ENCODE results near the gene SLC37A1.

SLC37A1 gene

GRCh38 chr21:42607525-42608102 lies 94.0 kb downstream of the SLC37A1 start:
- no peak for TF ChIP-seq GABPA (IDR thresholded peaks at IDR 0.05; ENCODE audit: low read depth)
- Histone ChIP-seq H3K27me3 (ENCODE audit: insufficient read depth, poor library complexity, severe bottlenecking) (no peaks in the 10 kb centered on the region), H3K27ac (replicated peaks) (no peak overlapping the region), H3K4me3 (replicated peaks; ENCODE audit: insufficient read depth, low read length) (no peak overlapping the region)
- no peak for DNase-seq (ENCODE audit: low read depth in 1 of 2, low spot score in 1 of 2)

DNA sequence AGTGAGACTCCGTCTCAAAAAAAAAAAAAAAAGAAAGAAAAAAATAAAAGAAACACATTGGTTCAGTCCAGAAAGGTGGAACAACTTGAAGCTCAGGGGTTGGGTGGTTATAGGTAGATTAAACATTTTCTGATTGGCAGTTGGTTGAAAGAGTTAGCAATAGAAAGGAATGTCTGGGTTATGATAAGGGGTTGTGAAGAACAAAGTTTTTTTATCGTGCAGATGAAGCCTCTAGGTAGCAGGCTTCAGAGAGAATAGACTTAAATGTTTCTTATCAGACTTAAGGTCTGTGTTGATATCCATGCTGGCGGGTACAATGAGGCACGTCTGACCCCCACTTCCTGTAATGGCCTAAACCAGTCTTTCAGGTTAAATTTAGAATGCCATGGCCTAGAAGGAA lies 94.8 kb downstream of the SLC37A1 start:
- TF ChIP-seq POLR2AphosphoS5 (IDR thresholded peaks at IDR 0.05; ENCODE audit: low read depth) (no peak), GABPA (IDR thresholded peaks at IDR 0.05; ENCODE audit: low read depth) (no peak)
- H3K27me3 ChIP-seq (ENCODE audit: insufficient read depth, poor library complexity, severe bottlenecking): no peaks in the 10 kb centered on the region
- H3K27ac ChIP-seq (replicated peaks): no peak overlapping the region
- no peak overlapping the region for H3K4me3 ChIP-seq (replicated peaks; ENCODE audit: insufficient read depth, low read length)
- no peak for DNase-seq (ENCODE audit: low read depth in 1 of 2, low spot score in 1 of 2)

DNA sequence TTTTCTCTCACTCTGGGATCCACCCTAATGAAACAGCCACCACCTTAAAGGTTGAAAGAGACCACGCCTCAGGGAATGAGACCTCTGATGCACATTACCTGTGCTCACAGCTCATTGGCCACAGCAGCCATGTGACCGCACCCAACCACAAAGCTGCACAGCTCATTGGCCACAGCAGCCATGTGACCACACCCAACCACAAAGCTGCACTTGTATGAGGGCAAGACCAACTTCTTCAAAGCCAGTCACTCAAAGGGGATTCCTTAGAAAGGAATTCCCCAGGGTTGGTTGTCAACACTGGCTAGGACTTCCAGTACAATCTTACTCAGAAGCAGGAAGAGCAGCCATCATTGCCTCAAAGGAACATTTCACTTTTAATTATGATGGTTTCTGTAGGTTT lies 96.2 kb downstream of the SLC37A1 start:
- H3K4me3 ChIP-seq (replicated peaks; ENCODE audit: insufficient read depth, low read length): no peak overlapping the region
- TF ChIP-seq SPI1 (IDR thresholded peaks at IDR 0.05; ENCODE audit: borderline replicate concordance, low read depth): no peak
- TF ChIP-seq, protein P1, sequence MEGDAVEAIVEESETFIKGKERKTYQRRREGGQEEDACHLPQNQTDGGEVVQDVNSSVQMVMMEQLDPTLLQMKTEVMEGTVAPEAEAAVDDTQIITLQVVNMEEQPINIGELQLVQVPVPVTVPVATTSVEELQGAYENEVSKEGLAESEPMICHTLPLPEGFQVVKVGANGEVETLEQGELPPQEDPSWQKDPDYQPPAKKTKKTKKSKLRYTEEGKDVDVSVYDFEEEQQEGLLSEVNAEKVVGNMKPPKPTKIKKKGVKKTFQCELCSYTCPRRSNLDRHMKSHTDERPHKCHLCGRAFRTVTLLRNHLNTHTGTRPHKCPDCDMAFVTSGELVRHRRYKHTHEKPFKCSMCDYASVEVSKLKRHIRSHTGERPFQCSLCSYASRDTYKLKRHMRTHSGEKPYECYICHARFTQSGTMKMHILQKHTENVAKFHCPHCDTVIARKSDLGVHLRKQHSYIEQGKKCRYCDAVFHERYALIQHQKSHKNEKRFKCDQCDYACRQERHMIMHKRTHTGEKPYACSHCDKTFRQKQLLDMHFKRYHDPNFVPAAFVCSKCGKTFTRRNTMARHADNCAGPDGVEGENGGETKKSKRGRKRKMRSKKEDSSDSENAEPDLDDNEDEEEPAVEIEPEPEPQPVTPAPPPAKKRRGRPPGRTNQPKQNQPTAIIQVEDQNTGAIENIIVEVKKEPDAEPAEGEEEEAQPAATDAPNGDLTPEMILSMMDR (IDR thresholded peaks at IDR 0.05; ENCODE audit: insufficient read depth, low read length): no peak
- TF ChIP-seq GABPA (IDR thresholded peaks at IDR 0.05; ENCODE audit: low read depth): no peak
- no peak for TF ChIP-seq REST (IDR thresholded peaks at IDR 0.05; ENCODE audit: insufficient replicate concordance, low read depth)
- TF ChIP-seq POLR2AphosphoS5 (IDR thresholded peaks at IDR 0.05; ENCODE audit: low read depth): no peak
- H3K27me3 ChIP-seq (ENCODE audit: insufficient read depth, poor library complexity, severe bottlenecking): no peaks in the 10 kb centered on the region
- DNase-seq (ENCODE audit: low read depth in 1 of 2, low spot score in 1 of 2): no peak
- no peak overlapping the region for H3K27ac ChIP-seq (replicated peaks)

DNA sequence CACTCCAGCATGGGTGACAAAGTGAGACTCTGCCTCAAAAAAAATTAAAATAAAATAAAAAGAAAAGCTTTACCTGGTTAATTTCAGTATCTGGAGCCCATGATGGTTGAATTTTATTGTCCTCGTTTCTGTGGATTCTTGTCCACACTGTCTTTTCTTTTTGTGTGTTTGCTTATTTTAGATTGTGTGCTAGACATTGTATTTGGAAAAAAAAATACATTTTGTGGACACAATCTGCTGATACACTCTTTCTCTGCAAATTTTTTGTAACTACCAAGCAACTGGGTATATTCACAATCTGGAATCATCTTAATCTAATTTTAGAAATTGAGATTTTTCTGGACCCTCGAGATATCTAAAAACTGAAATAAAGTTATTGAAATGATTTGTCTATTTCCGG lies 98.2 kb downstream of the SLC37A1 start:
- H3K27ac ChIP-seq (replicated peaks): no peak overlapping the region
- H3K27me3 ChIP-seq (ENCODE audit: insufficient read depth, poor library complexity, severe bottlenecking): peaks cover 5% of the 10 kb centered on the region
- no peak for TF ChIP-seq POLR2AphosphoS5 (IDR thresholded peaks at IDR 0.05; ENCODE audit: low read depth)
- TF ChIP-seq, protein P1 (IDR thresholded peaks at IDR 0.05; ENCODE audit: insufficient read depth, low read length): no peak
- TF ChIP-seq GABPA (IDR thresholded peaks at IDR 0.05; ENCODE audit: low read depth): no peak
- no peak for TF ChIP-seq REST (IDR thresholded peaks at IDR 0.05; ENCODE audit: insufficient replicate concordance, low read depth)
- no peak for DNase-seq (ENCODE audit: low read depth in 1 of 2, low spot score in 1 of 2)
- no peak overlapping the region for H3K4me3 ChIP-seq (replicated peaks; ENCODE audit: insufficient read depth, low read length)

GRCh38 chr21:42612390-42612789 lies 98.7 kb downstream of the SLC37A1 start:
- Histone ChIP-seq H3K27me3 (ENCODE audit: insufficient read depth, poor library complexity, severe bottlenecking) (peaks cover 6% of the 10 kb centered on the region), H3K27ac (replicated peaks) (no peak overlapping the region), H3K4me3 (replicated peaks; ENCODE audit: insufficient read depth, low read length) (no peak overlapping the region)
- DNase-seq (ENCODE audit: low read depth in 1 of 2, low spot score in 1 of 2): no peak
- TF ChIP-seq REST (IDR thresholded peaks at IDR 0.05; ENCODE audit: insufficient replicate concordance, low read depth): no peak
- TF ChIP-seq, protein P1 (IDR thresholded peaks at IDR 0.05; ENCODE audit: insufficient read depth, low read length): no peak
- no peak for TF ChIP-seq GABPA (IDR thresholded peaks at IDR 0.05; ENCODE audit: low read depth)
- no peak for TF ChIP-seq POLR2AphosphoS5 (IDR thresholded peaks at IDR 0.05; ENCODE audit: low read depth)
- no peak for TF ChIP-seq SPI1 (IDR thresholded peaks at IDR 0.05; ENCODE audit: borderline replicate concordance, low read depth)
